Muscle layer of colon (tissue), 2 donors: ENCODE measurements around the gene SLC2A13.
"Not testable (repeated sequence)": the region's sequence is repeated elsewhere in the genome, so short reads cannot be mapped to it uniquely, and the experiment has no call there.

Experiments
- H3K27ac ChIP-seq: one replicate; pipeline ENCODE4 v1.7.0; 2013; ENCODE audit warnings: low read depth, mild to moderate bottlenecking, low read length, moderate library complexity
- H3K27me3 ChIP-seq, 2 donors: one replicate each; pipeline ENCODE4 v1.7.0; 2013; ENCODE audit warnings: low read length in 2 of 2, mild to moderate bottlenecking in 2 of 2; ENCODE audit not compliant: insufficient read depth in 2 of 2, control insufficient read depth in 1 of 2
- H3K36me3 ChIP-seq: one replicate; pipeline ENCODE4 v1.7.0; 2013; ENCODE audit warnings: mild to moderate bottlenecking, low read length; ENCODE audit not compliant: insufficient read depth
- H3K4me1 ChIP-seq: one replicate; pipeline ENCODE4 v1.7.0; 2013; ENCODE audit warnings: mild to moderate bottlenecking, low read length; ENCODE audit not compliant: insufficient read depth
- H3K4me3 ChIP-seq, 2 donors: one replicate each; pipeline ENCODE4 v1.7.0; 2013; ENCODE audit warnings: low read length in 2 of 2, low read depth in 1 of 2, mild to moderate bottlenecking in 1 of 2, moderate library complexity in 1 of 2
- H3K9ac ChIP-seq: one replicate; pipeline ENCODE4 v1.7.0; 2013; ENCODE audit warnings: low read length
- H3K9me3 ChIP-seq: one replicate; pipeline ENCODE4 v1.7.0; 2013; ENCODE audit warnings: mild to moderate bottlenecking, low read length
- donor health status: abdominal sarcoma.
- donor health status: Adenocarcinoma of cecum.

Gene SLC2A13

DNA sequence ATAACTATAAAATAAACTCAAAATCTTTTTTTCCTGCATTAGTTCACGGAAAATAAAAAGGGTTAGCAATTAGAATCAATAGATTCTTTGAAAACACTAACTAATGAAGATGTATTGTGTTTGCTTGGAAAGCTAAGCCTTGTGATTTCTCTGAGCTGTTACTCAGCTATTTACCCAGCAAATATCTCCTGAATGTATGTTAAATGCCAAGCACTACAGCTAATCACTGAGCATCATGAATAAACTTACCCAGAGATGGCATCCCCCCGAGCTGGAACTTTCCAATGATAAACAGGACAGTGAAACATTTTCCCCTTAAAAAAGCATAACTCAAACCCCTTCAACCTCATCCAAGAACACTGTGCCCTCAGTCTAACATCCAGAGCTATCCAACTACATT is 71.2 kb downstream of the SLC2A13 start:
- no peaks in the 10 kb centered on the region for H3K4me1 ChIP-seq
- H3K27ac ChIP-seq = no peak overlapping the region
- no peak overlapping the region for H3K4me3 ChIP-seq
- no peaks in the 10 kb centered on the region for H3K9me3 ChIP-seq
- no peaks in the 10 kb centered on the region for H3K27me3 ChIP-seq
- H3K36me3 ChIP-seq = no peaks in the 10 kb centered on the region
- no peak overlapping the region for H3K9ac ChIP-seq

DNA sequence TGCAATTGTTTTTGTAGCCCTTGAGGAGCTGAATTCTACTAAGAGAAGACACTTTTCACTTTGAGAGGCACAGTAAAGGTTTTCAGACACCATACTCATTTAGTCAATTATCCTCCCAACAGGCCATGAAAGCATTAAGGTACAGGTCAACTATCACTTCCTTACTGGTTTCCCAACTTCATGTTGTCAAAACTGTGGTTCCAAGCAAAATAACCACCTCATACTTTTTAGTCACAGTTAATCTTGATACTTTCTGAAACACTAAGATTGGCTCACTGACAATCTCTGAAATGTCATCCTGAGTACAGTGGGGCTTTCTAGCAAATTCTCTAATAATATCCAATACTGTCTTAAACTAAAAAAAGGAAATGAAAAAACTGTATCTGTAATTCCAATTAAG is 71.7 kb downstream of the SLC2A13 start:
- no peaks in the 10 kb centered on the region for H3K27me3 ChIP-seq
- no peaks in the 10 kb centered on the region for H3K36me3 ChIP-seq
- H3K4me1 ChIP-seq = no peaks in the 10 kb centered on the region
- no peak overlapping the region for H3K4me3 ChIP-seq
- no peaks in the 10 kb centered on the region for H3K9me3 ChIP-seq
- H3K9ac ChIP-seq = no peak overlapping the region
- H3K27ac ChIP-seq = no peak overlapping the region

DNA sequence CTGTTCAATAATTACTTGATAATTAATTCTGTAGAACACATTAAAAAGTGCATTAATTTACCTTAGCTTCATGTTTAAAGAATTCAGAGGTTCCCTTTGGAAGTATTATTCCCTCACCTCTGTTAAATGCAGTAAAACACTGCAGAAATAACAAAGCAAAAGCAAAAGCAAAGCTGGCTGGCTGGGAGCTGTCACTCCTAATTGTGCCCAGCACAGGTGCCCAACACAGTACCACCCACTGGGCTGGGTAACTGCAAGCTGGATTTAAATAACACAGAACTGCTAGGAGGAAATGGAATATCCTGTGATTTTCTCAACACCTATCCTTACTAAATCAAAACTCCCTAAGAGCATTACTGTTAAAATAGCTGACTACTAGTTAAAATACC is 72.6 kb downstream of the SLC2A13 start:
- H3K27ac ChIP-seq = no peak overlapping the region
- no peak overlapping the region for H3K9ac ChIP-seq

DNA sequence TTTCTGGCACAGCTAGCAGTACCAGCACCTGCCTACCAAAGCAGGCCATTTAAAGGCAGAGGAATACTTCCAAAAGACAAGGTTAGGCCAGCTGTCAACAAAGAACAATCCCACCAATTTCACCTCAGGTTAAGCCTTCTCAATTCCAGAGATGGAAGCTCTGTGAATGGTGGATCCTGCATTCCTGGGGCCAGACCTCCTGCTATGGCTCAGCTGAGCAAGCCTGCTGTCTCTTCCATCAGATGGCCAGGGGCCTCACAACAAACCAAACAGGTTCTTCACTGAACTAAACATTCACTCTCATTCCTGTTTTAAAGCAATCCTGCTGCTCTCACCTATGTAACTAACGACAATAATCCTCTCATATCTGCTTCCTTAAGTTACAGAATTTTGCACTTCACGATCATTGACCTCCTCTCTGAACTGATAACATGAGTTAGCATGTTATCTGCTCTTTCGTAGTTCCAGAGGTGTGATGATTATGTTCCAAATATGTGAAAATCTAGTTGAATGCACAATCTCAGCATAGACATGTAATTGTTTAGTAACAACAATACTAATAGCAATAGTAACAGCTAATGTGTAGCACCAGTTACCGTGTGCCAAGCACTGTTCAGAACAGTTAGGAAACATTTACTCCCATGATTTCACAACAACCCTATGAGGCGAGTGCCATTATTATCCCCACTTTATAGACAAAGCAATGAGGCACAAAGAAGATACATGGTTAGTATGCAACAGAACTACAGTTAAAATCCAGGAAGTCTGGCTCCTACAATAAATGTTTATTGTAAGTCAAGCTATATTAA is 73.2 kb downstream of the SLC2A13 start:
- Histone ChIP-seq H3K27ac (no peak overlapping the region), H3K27me3 (no peaks in the 10 kb centered on the region), H3K4me1 (no peaks in the 10 kb centered on the region), H3K9ac (no peak overlapping the region), H3K9me3 (no peaks in the 10 kb centered on the region), H3K4me3 (no peak overlapping the region), H3K36me3 (peaks cover under 1% of the 10 kb centered on the region)

More for the DNA sequence above, 72.6 kb downstream of the SLC2A13 start:
- Histone ChIP-seq H3K4me3 (no peak overlapping the region), H3K9me3 (no peaks in the 10 kb centered on the region), H3K4me1 (no peaks in the 10 kb centered on the region), H3K27me3 (no peaks in the 10 kb centered on the region), H3K36me3 (no peaks in the 10 kb centered on the region)

DNA sequence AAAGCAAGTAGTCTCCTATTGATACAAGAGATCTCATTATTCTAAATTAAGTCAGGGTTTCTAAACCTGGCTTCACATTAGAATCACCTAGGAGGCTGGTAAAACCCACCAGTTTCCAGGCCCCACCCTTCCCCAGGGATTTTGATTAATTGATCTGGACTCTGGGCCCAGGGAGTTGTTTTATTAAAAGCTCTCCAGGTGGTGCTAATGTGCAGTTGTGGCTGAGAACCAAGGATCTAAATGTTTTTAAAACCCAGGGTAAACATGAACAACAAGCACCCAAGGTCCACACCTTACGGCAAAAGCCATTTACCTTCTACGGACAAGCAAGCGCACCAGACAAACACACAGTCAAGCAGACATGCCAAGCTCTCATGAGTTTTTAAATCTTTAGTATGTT is 73.9 kb downstream of the SLC2A13 start:
- H3K27ac ChIP-seq = no peak overlapping the region

DNA sequence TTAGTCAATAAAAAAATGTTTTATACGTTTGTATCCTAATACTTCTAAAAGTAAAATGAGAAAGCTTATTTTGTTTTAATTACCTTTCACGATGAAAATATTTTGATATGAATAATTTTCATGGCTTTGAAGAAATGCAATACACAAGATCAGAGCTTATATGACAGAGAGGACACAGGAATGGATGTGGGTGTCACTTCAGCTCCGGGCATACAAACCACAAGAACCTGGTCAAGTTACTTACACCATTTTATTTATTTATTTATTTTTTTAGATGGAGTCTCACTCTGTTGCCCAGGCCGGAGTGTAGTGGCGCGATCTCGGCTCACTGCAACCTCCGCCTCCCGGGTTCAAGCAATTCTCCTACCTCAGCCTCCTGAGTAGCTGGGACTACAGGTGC is 74.9 kb downstream of the SLC2A13 start:
- not testable (repeated sequence) for H3K36me3 ChIP-seq, H3K27me3 ChIP-seq, H3K4me3 ChIP-seq, H3K9me3 ChIP-seq, H3K9ac ChIP-seq, H3K27ac ChIP-seq, H3K4me1 ChIP-seq

More for the DNA sequence above, 73.9 kb downstream of the SLC2A13 start:
- Histone ChIP-seq H3K36me3 (peaks cover 7% of the 10 kb centered on the region), H3K9me3 (no peaks in the 10 kb centered on the region), H3K4me1 (no peaks in the 10 kb centered on the region), H3K9ac (no peak overlapping the region), H3K27me3 (no peaks in the 10 kb centered on the region), H3K4me3 (no peak overlapping the region)

DNA sequence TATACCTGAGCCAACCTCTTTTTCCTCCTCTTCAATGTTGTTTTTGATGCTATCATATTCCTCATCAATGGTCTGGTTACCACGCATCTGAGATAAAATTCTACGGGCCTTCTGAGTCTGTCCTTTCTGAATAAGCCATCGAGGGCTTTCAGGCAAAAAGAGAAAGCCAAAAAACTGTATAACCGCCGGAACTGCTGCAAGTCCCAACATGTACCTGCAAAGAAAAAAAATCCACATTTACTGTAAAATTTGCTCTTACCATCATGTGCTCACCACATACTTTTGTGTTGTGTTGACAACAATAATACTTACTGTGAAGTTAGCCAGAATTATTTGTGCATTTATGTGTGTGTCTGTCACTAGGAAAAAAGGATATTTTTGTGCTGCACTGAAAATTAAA is 77.6 kb downstream of the SLC2A13 start:
- Histone ChIP-seq H3K9me3 (no peaks in the 10 kb centered on the region), H3K4me1 (no peaks in the 10 kb centered on the region), H3K4me3 (no peak overlapping the region), H3K27ac (no peak overlapping the region), H3K36me3 (peaks cover 7% of the 10 kb centered on the region), H3K27me3 (no peaks in the 10 kb centered on the region), H3K9ac (no peak overlapping the region)

DNA sequence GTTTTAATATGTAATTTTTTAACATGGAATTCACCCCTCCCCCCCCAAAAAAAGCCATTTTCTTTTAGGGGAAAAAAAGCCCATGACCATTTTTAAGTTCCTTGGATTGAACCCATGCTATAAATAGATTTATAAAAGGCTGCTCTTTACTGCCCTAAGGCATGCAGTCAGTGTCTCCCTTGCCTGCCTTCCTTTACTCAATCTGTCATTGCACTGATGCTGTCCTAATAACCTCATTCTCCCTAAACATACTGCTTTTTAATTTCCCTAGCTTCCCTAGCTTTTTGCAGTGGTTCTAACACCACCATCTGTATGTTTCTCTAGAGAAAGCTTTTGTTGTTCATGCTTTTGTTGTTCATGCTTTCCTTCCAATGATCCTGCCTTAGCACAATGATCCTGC is 83.0 kb downstream of the SLC2A13 start:
- Histone ChIP-seq H3K4me3 (no peak overlapping the region), H3K9ac (no peak overlapping the region), H3K4me1 (peaks cover 4% of the 10 kb centered on the region), H3K9me3 (no peaks in the 10 kb centered on the region), H3K27me3 (no peaks in the 10 kb centered on the region), H3K36me3 (peaks cover 7% of the 10 kb centered on the region), H3K27ac (no peak overlapping the region)

DNA sequence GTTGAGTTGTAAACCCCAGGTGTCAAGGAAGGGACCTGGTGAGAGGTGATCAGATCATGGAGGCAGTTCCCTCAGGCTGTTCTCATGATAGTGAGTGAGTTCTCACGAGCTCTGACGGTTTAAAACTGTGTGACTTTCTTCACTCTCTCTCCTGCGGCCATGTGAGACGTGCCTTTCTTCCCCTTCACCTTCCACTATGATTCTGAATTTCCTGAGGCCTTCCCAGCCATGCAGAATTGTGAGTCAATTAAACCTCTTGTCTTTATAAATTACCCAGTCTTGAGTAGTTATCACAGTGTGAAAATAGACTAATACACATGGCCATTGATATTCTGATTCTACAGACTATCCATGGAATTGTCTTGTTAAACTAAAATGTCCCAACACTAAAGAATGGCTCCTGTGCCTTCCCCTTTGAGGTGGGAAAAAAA is 85.6 kb downstream of the SLC2A13 start:
- no peak overlapping the region for H3K9ac ChIP-seq
- no peaks in the 10 kb centered on the region for H3K27me3 ChIP-seq
- peaks cover 4% of the 10 kb centered on the region for H3K4me1 ChIP-seq
- no peak overlapping the region for H3K27ac ChIP-seq
- H3K4me3 ChIP-seq = no peak overlapping the region
- no peaks in the 10 kb centered on the region for H3K9me3 ChIP-seq
- no peaks in the 10 kb centered on the region for H3K36me3 ChIP-seq

DNA sequence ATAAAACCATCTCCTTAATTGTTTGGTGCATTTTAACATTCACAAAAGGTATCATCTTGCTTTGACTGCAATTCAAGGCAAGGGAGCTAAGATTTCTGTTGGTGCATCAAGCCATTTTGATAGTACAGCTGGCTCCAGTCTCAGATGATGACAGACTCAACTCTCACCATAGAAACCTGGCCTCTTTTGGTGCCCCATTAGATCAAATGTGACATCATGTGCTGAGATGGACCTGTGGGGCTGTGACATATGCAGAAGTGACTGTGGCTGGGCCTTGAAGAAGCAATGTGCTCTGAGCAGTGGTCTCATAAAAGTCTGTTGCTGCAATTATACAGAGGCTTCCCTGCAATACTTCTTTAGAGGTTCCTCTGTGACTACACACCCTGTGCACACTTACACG is 88.4 kb downstream of the SLC2A13 start:
- Histone ChIP-seq H3K9ac (no peak overlapping the region), H3K4me3 (no peak overlapping the region), H3K27ac (no peak overlapping the region), H3K9me3 (no peaks in the 10 kb centered on the region), H3K27me3 (no peaks in the 10 kb centered on the region), H3K36me3 (no peaks in the 10 kb centered on the region), H3K4me1 (peaks cover 1% of the 10 kb centered on the region)

DNA sequence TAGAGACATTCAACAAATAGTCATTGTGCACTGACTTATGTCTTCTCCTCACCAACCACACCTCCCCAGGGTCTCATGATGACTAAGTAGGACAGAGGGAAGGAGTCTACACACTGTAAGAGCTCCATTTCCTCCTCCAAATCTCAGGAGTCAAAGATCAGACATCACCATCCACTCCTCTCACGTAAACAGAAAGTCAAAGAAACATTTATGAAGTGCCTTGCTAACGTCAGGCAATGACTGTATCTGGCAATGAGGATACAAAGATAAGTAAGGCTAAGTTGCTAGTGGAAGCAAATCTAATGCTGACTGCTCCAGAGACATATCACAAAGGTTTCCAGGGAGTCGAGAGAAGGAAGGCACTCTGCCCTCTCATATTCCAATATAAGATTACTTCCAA is 88.9 kb downstream of the SLC2A13 start:
- H3K27me3 ChIP-seq = no peaks in the 10 kb centered on the region
- H3K9me3 ChIP-seq = no peaks in the 10 kb centered on the region
- H3K36me3 ChIP-seq = no peaks in the 10 kb centered on the region
- H3K27ac ChIP-seq = no peak overlapping the region
- peaks cover 6% of the 10 kb centered on the region for H3K4me1 ChIP-seq
- no peak overlapping the region for H3K9ac ChIP-seq
- no peak overlapping the region for H3K4me3 ChIP-seq

DNA sequence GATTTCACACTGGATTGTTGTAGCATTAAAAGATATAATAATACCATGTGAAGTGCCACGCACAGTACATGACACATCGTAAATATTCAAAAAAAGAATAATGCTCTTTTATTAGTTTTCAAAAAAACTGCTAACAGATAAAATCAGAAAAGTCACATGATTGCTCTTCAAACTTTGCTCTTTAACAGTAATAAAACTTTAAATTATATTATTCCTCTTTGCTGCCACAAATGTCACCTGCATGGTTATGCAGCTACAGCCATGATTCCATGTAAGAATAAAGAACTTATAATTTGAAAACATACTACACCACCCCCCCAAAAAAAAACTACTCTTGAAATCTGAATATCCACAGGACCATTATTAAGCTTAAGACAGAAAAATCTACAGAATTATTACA is 90.0 kb downstream of the SLC2A13 start:
- H3K4me1 ChIP-seq = peaks cover 13% of the 10 kb centered on the region
- no peaks in the 10 kb centered on the region for H3K27me3 ChIP-seq
- H3K9me3 ChIP-seq = no peaks in the 10 kb centered on the region
- no peak overlapping the region for H3K9ac ChIP-seq
- no peak overlapping the region for H3K27ac ChIP-seq
- H3K4me3 ChIP-seq = no peak overlapping the region
- no peaks in the 10 kb centered on the region for H3K36me3 ChIP-seq
